GM12865 (cell line): ENCODE results near the gene IFNA17.
"Not testable (repeated sequence)": the region's sequence is repeated elsewhere in the genome, so short reads cannot be mapped to it uniquely, and the experiment has no call there.

Experiments used
- DNase-seq: peaks from one replicate; pipeline ENCODE4 v3.0.0; 2010; ENCODE audit warnings: low read depth
- H3K4me3 ChIP-seq: 2 replicates; pipeline ENCODE4 v1.5.1; 2011; ENCODE audit warnings: mild to moderate bottlenecking, low read depth, low read length, control low read depth
- CTCF ChIP-seq: IDR thresholded peaks from 2 replicates; pipeline ENCODE4 v1.5.1; 2011; ENCODE audit warnings: low read length, control low read depth, low read depth, inconsistent platforms; ENCODE audit not compliant: insufficient read depth; ENCODE audit errors: missing control alignments

Gene IFNA17

GRCh38 chr9:21194867-21195776 is 32.9 kb downstream of the IFNA17 start:
- DNase-seq, result peak; percentile 37
- not testable (repeated sequence) for H3K4me3 ChIP-seq
- peak; percentile 49 for TF ChIP-seq CTCF

GRCh38 chr9:21187487-21187886 is 40.5 kb downstream of the IFNA17 start, which contains the start of gene IFNA4:
IFNA4 (minus strand) TSS chr9:21187587; CDS start chr9:21187531, 56 bp downstream.
- not testable (repeated sequence) for H3K4me3 ChIP-seq, DNase-seq

GRCh38 chr9:21182810-21183736 is 44.9 kb downstream of the IFNA17 start:
- peak; percentile 41 for DNase-seq
- H3K4me3 ChIP-seq, result not testable (repeated sequence)
- TF ChIP-seq CTCF, result peak; percentile 57
